Stimulated activated CD4-positive, alpha-beta T cell treated with anti-CD3 and anti-CD28 coated beads, Interleukin-4, amount 100 ng/mL, for 4 hours (primary cell): ENCODE measurements around the gene WAS.

Experiments used
- DNase-seq, 2 experiments: peaks; one replicate each; pipeline ENCODE4 v3.0.0-alpha.2; 2020

WAS gene

GRCh38 chrX:48714573-48714972, 31.0 kb downstream of the WAS start:
- DNase-seq: no peak

- peak in 1 of 2 experiments; percentile 8 for DNase-seq
Measured at GRCh38 chrX:48715072-48715471, 31.5 kb downstream of the WAS start.

GRCh38 chrX:48715876-48716502, 32.4 kb downstream of the WAS start:
- no peak for DNase-seq

GRCh38 chrX:48719958-48720357, 36.4 kb downstream of the WAS start:
- DNase-seq: no peak

GRCh38 chrX:48720577-48721250, 37.1 kb downstream of the WAS start:
- DNase-seq: no peak

- no peak for DNase-seq
Measured at GRCh38 chrX:48721916-48722315, 38.3 kb downstream of the WAS start.

- no peak for DNase-seq
Measured at GRCh38 chrX:48726596-48726995, 43.0 kb downstream of the WAS start.

- no peak for DNase-seq
Measured at GRCh38 chrX:48728653-48729052, 45.1 kb downstream of the WAS start.

GRCh38 chrX:48736303-48736702, 52.7 kb downstream of the WAS start:
- DNase-seq: no peak

GRCh38 chrX:48736878-48737212, 53.2 kb downstream of the WAS start:
- no peak for DNase-seq

GRCh38 chrX:48737213-48737938, 53.8 kb downstream of the WAS start:
- DNase-seq: peak; percentile 73 to 90

GRCh38 chrX:48737940-48738339, 54.3 kb downstream of the WAS start:
- no peak for DNase-seq
